B cell (primary cell): Measurements from ENCODE around the gene DENND5B.

Source experiments
- CTCF ChIP-seq: fragments of 200-600 bp; IDR thresholded peaks from one replicate; pipeline ENCODE4 v1.8.0; 2022; ENCODE audit warnings: antibody characterized with exemption, mild to moderate bottlenecking
- EZH2 ChIP-seq: IDR thresholded peaks from 2 replicates; pipeline ENCODE4 v1.6.1; 2012; ENCODE audit warnings: borderline replicate concordance, low read depth, mild to moderate bottlenecking, moderate library complexity, low read length; ENCODE audit not compliant: insufficient read depth, poor library complexity, severe bottlenecking

- TF ChIP-seq EZH2 (no peak), CTCF (no peak)
Observed at GRCh38 chr12:31444736-31445135, 146.2 kb downstream of the DENND5B start.
